ENCODE measurements around the gene CTSD.
A peak's percentile ranks its signal among the peaks of the same experiment; 100 is the strongest.

CTSD gene

GRCh38 chr11:1755692-1756561 lies 7.8 kb downstream of the CTSD start:
- DNase-seq (ENCODE audit: low spot score) = no peak

- DNase-seq (ENCODE audit: low spot score) = no peak
Observed at GRCh38 chr11:1755344-1755691, 8.4 kb downstream of the CTSD start.

DNA sequence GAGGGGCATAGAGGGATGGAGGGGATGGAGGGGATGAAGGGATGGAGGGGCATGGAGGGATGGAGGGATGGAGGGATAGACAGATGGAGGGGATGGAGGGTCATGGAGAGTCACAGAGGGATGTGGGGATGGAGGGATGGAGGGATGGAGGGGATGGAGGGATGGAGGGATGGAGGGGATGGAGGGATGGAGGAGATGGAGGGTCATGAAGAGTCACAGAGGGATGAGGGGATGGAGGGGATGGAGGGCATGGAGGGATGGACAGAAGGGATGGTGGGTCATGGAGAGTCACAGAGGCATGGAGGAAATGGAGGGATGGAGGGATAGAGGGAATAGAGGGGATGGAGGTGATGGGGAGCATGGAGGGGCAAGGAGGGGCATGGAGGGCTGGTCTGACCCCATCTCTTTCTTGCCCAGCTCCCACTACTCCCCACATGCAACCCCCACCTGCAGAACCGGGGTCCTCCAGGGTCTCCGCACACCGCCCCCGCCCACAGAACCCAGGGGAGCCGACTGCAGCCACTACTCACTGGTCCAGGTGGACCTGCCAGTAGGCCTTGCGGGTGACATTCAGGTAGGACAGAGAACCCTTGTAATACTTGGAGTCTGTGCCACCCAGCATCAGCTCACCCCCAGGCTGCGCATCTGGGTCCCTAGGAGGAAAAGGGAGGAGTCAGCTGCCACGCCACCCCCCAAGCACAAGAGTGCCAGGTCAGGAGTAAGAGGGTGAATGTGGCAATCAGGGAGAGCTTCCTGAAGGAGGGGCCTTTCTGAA lies 9.2 kb downstream of the CTSD start:
- no peak for DNase-seq (ENCODE audit: low spot score)

DNA sequence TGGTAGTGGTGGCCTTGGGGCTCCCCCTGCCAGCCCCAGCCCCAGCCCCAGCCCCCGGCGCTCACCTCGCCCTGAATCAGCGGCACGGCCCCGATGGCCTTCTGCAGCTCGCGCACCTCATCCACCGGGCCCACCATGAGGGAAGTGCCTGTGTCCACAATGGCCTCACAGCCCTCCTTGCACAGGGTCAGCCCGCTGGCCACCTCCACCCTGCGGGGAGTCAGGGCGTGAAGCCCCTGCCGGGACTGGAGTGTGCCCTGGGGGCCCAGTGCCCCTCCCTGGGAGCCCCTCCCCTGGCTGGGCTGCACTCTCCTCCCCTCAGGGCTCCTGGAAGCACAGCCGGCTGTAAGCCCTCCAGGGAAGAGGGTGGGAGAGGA lies 9.8 kb downstream of the CTSD start:
- DNase-seq (ENCODE audit: low spot score) = no peak

DNA sequence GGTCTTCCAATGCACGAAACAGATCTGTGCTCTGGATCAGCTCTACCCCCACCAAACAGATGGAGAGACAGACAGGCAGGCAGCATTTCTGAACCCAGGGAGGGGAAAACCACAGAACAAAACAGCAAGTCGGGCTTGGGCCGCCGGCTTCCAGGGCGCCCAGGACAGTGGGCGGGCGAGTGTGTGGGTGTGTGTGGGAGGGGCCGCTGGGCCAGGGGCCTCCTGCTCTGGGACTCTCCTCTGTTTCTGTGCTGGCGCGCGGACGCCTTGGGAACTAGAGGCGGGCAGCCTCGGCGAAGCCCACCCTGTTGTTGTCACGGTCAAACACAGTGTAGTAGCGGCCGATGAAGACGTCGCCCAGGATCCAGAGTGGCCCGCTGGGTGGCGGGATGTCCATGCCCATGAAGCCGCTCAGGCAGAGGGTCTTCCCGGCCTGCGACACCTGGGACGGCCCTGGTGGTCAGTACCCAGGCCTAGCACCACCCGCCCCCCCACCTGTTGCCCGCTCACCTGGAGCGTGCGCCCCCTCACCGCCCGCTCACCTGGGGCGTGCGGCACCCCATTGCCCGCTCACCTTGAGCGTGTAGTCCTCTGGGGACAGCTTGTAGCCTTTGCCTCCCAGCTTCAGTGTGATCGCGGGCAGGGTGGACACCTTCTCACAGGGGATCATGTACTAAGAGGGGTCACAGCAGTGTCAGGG lies 10.3 kb downstream of the CTSD start:
- DNase-seq (ENCODE audit: low spot score) = no peak

DNA sequence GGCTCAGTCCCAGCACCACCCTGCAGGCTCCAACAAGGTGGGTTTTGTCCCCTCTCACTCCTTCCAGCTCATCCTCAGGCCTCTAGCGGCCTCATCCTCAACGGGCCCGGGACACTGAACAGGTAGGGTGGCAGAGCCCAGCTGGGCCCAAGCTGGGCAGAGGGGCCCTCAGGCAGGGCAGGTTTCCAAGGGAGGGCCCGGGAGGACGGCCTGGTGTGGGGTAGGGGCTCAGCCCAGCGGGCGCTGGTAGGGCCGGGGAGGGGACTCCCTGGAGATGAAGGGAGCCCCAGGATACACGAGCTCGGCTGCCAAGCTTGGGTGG lies 10.9 kb downstream of the CTSD start:
- no peak for DNase-seq (ENCODE audit: low spot score)

DNA sequence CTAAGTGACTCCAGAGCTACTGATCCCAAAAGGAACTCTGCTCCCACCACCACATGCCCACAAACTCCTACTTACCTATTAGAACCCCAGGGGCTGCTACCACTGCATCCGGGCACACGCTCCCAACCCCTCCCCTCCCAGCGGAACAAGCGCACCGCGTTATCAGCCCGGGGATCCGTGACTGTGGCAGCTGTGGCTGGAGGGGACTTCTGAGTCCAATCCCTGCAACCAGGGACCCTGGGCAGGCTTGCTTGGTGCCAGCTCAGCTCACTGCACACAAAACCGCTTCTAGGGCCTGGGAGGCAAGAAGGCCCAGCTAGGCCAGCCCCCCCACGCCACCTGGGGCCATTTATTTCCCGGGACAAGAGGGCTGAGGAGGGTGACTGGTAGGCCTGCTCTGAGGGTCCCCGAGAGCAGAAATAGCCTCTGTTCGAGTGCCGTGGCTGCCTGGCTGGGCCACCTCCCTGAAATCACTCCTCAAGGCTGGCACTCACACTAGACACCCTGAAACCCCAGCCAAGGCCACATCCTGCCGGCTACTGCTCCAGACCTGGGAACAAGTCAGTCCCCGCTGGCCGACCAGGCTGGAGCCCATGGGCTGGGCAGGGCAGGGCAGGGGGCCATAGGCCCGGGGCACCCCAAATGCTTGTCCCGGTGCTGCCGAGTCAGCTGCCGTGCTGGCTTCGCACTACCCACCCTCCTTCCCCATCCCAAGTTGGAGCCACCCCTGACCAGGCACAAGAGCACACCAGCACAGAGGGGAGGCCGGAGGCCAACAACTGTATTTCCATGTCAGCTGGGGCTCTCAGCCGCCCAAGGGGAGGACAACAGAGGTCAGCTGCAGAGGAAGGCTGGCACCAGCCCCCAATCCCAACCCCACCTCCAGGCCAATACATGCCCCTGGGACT lies 11.5 kb downstream of the CTSD start:
- DNase-seq (ENCODE audit: low spot score) = no peak

GRCh38 chr11:1751531-1751921 lies 12.2 kb downstream of the CTSD start:
- no peak for DNase-seq (ENCODE audit: low spot score)

DNA sequence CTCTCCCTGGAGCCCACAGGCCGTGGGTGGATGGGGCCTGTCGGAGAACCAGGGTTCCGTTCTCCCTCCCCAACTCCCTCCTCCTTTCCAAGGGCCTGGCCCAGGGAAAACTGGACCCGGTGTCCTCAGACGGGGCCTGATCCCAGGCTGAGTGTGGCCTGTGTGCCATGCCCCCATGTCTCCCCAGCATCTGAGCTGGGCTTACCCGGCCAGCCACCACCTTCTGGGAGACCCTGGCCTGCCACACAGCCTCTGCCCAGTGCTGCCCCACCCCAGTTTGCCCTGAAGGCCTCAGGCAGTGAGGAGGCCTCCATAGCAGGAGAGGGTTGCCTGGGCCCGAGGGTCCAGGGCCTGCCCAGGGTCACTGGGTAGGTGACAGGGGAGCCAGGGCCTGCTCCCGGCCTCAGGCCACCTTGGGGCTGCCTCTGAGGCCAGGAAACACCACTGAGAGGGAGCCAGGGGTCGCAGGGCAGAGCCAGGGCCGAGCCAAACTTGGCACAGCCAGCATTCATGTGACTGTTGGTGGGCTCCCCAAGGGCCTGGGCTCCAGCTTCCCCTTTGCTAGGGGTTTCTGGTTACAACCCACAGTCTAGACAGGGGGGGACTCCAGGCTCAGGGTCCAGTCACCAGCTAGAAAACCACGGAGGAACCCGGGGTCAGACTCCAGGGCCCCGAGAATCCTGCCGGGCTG lies 12.7 kb downstream of the CTSD start:
- DNase-seq (ENCODE audit: low spot score) = peak; percentile 38

DNA sequence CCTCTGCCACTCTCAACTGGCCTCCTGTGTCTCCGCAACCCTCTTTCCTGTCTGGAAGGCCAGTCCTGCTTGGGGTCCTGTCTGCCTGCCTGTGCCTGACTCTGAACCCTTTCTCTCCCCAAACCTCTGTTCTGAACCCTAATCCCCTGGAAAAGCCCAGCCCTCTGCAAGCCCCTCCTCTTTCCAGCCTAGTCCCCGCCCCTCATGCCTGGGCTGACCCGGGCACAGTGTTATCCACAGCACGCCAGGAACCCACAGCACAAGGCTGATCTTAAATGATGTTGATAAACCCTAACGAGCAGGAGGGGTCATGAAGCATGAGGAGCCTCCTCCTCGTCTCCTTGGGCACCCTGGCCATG lies 13.3 kb downstream of the CTSD start, which contains the start of gene IFITM10:
Gene IFITM10, minus strand, starts transcription at position 115 of the 359 bp plus-strand sequence. CDS start 153 bp downstream, outside the sequence.
- DNase-seq (ENCODE audit: low spot score) = peak; percentile 72

GRCh38 chr11:1749395-1750351 lies 14.1 kb downstream of the CTSD start:
- peak; percentile 99 for DNase-seq (ENCODE audit: low spot score)

DNA sequence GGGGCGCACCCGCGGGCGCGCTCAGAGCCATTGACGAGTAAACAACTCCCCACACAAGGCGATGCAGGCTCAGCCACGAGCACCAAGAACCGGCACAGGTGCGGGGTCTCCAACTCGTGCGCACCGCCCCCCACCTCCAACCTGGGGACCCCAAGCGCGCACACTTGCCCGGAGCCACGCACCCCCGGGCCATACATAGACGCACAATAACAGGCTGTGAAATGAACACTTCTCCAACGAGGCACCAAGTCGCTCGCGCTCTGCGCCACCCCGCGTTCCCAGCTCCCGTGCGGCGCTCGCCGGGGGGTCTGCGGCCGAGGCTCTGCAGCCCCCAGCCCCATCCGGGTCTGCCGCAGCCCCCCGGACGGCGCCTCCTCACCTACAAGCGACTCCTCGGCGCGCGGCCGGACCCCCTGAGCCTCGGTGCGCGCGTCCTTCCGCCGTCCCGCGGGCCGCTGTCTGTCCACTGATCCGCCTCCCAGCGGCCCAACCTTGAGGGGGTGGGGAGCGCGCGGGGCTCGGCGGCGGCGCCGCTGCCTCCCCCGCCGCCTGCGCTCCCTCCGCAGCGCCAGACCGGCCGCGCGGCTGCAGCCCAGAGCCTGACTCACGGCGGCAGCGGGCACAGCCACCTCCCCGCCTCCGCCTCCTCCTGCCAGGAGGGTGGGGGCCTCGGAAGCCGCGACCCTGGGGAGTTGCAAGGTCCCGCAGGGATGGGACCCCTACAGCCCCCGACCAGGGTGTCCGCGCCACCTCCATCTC lies 14.9 kb downstream of the CTSD start:
- peak; percentile 85 for DNase-seq (ENCODE audit: low spot score)

DNA sequence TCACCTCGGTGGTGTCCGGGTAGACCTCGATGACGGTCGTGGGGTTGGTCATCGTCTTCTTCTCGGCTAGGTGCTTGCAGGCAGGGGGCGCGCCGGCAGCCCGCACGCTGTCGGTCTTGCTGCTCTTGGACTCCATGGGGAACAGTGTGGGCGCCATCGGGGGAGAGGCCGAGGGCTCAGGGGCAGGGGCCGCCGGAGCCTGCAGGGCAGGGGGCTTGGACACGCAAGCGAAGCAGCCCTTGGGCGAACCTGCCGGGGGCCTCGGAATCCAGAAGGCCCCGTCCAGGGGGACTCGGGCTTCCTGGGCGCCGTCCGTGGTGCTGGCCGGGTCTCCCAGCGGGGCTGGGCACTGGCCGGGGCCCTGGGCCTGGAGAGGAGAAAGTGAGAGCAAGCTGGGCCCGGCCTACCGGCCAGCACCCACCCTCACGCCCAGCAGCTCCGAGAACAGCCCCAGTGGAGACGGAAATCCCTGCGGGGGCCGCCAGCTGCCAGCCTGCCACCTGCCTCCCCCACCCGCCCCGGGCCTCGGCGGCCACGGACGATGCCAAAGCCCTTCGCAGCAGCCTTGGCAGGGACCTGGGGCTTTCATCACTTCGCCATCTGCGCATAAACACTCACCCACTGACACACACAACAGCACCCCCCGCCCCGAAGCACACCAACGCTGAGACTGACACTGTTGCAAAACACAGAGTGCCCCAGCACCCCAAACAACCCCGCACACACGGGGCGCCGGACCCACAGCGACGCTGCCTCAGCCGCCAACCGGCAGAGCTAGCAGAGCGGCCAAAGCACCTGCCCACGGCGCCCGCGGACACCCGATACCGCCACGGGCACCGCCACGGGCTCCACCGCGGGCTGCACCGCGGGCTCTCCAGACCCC lies 15.7 kb downstream of the CTSD start:
- DNase-seq (ENCODE audit: low spot score) = no peak

- no peak for DNase-seq (ENCODE audit: low spot score)
Observed at GRCh38 chr11:1746956-1747752, 16.6 kb downstream of the CTSD start.

DNA sequence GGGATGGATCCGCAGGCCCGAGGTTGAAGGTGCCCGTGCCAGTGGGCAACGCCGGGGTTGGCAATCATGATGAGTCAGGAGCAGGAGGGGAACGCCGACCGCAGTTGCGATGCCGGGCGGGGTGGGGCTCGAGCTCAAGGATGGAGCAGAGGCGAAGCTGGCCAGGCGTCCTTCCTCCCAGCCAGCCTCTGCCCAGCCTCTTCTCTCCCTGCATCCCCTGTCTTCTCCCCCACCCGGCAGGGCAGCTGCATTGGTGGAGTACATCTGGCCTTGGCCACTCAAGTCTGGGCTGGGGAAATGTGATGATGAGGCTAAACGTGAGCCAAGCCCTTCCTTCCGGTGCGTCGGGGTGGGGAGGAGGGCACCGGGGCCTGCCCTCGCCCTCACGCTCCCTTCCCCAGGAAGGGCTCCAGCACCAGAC lies 17.2 kb downstream of the CTSD start:
- DNase-seq (ENCODE audit: low spot score) = no peak

DNA sequence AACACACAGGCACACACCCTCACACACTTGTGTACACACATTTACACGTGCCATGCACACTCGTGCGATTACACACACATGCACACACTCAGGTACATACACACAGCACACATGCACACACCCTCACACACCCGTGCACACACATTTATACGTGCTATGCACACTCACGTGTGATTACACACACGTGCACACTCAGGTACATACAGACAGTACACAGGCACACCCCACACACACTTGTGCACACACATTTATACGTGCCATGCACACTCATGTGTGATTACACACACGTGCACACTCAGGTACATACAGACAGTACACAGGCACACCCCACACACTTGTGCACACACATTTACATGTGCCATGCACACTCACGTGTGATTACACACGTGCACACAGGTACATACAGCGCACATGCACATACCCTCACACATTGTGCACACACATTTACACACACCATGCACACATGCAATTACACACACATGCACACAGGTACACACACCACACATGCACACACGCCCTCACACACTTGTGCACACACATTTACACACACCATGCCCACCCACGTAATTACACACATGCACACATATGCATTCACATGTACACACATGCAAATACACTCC lies 17.9 kb downstream of the CTSD start:
- DNase-seq (ENCODE audit: low spot score) = no peak

Measured in hepatic stellate cell (primary cell).